Measurements from ENCODE around the gene AGA.

DNA sequence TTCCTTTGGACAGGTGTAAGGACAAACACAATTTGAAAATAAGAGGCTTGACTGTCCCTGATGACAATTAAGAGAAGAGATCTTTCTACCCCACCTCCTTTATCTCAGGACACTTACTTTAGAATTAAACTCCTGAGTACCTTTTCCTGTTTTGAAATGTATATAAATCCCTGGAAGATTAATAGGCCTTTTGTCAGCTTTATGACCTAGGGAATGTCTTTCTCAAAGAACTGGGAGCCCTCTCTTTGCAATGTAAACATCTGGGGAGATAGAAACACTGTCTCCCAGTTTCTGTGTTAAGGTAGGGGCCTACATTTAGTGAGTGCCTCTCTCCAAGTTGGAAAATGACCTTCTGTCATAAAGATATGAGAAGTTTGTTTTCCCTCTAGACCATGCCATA is 31.7 kb downstream of the AGA start:
- TF ChIP-seq, protein P1, sequence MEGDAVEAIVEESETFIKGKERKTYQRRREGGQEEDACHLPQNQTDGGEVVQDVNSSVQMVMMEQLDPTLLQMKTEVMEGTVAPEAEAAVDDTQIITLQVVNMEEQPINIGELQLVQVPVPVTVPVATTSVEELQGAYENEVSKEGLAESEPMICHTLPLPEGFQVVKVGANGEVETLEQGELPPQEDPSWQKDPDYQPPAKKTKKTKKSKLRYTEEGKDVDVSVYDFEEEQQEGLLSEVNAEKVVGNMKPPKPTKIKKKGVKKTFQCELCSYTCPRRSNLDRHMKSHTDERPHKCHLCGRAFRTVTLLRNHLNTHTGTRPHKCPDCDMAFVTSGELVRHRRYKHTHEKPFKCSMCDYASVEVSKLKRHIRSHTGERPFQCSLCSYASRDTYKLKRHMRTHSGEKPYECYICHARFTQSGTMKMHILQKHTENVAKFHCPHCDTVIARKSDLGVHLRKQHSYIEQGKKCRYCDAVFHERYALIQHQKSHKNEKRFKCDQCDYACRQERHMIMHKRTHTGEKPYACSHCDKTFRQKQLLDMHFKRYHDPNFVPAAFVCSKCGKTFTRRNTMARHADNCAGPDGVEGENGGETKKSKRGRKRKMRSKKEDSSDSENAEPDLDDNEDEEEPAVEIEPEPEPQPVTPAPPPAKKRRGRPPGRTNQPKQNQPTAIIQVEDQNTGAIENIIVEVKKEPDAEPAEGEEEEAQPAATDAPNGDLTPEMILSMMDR (conservative IDR thresholded peaks at IDR 0.05; ENCODE audit: low read depth, low read length) = no peak
- TF ChIP-seq EZH2 (IDR thresholded peaks at IDR 0.05; ENCODE audit: low read length, unreplicated experiment) (no peak), EZH2phosphoT487 (IDR thresholded peaks at IDR 0.05; ENCODE audit: borderline replicate concordance, low read length) (no peak)
